ENCODE measurements around the gene TNNC1. TPM values are rescaled to one million over a fixed set of nuclear protein-coding genes. Genes with fewer than 3 reads are reported as not detected.

TNNC1 gene
- total RNA-seq, 1 experiment from 2014 or later: not detected

- no peak for DNase-seq (ENCODE audit: low read depth)
These were observed 9.8 kb downstream of the TNNC1 start for GRCh38 chr3:52443791-52444687.

- no peak for DNase-seq (ENCODE audit: low read depth)
These were observed 10.6 kb downstream of the TNNC1 start for GRCh38 chr3:52443268-52443610.

- no peak for DNase-seq (ENCODE audit: low read depth)
These were observed 11.2 kb downstream of the TNNC1 start for GRCh38 chr3:52442409-52443267.

GRCh38 chr3:52441772-52442332 lies 12.0 kb downstream of the TNNC1 start:
- DNase-seq (ENCODE audit: low read depth): no peak

- no peak for DNase-seq (ENCODE audit: low read depth)
These were observed 12.6 kb downstream of the TNNC1 start for GRCh38 chr3:52441091-52441771.

GRCh38 chr3:52440671-52441070 lies 13.2 kb downstream of the TNNC1 start:
- no peak for DNase-seq (ENCODE audit: low read depth)

- DNase-seq (ENCODE audit: low read depth): no peak
These were observed 13.6 kb downstream of the TNNC1 start for GRCh38 chr3:52440249-52440551.

GRCh38 chr3:52439426-52440248 lies 14.2 kb downstream of the TNNC1 start:
- no peak for DNase-seq (ENCODE audit: low read depth)

- no peak for DNase-seq (ENCODE audit: low read depth)
These were observed 15.0 kb downstream of the TNNC1 start for GRCh38 chr3:52438579-52439425.

- DNase-seq (ENCODE audit: low read depth): no peak
These were observed 15.8 kb downstream of the TNNC1 start for GRCh38 chr3:52438104-52438376.

- DNase-seq (ENCODE audit: low read depth): no peak
These were observed 16.3 kb downstream of the TNNC1 start for GRCh38 chr3:52437326-52438103.

- no peak for DNase-seq (ENCODE audit: low read depth)
These were observed 17.2 kb downstream of the TNNC1 start for GRCh38 chr3:52436500-52437149.

- DNase-seq (ENCODE audit: low read depth): no peak
These were observed 18.4 kb downstream of the TNNC1 start for GRCh38 chr3:52435246-52436101.

GRCh38 chr3:52434491-52435115 lies 19.2 kb downstream of the TNNC1 start:
- DNase-seq (ENCODE audit: low read depth): no peak

- no peak for DNase-seq (ENCODE audit: low read depth)
These were observed 19.8 kb downstream of the TNNC1 start for GRCh38 chr3:52433996-52434479.

- no peak for DNase-seq (ENCODE audit: low read depth)
These were observed 20.4 kb downstream of the TNNC1 start for GRCh38 chr3:52433328-52433995.
